Measurements from ENCODE around the gene TASOR2.

Gene TASOR2, protein sequence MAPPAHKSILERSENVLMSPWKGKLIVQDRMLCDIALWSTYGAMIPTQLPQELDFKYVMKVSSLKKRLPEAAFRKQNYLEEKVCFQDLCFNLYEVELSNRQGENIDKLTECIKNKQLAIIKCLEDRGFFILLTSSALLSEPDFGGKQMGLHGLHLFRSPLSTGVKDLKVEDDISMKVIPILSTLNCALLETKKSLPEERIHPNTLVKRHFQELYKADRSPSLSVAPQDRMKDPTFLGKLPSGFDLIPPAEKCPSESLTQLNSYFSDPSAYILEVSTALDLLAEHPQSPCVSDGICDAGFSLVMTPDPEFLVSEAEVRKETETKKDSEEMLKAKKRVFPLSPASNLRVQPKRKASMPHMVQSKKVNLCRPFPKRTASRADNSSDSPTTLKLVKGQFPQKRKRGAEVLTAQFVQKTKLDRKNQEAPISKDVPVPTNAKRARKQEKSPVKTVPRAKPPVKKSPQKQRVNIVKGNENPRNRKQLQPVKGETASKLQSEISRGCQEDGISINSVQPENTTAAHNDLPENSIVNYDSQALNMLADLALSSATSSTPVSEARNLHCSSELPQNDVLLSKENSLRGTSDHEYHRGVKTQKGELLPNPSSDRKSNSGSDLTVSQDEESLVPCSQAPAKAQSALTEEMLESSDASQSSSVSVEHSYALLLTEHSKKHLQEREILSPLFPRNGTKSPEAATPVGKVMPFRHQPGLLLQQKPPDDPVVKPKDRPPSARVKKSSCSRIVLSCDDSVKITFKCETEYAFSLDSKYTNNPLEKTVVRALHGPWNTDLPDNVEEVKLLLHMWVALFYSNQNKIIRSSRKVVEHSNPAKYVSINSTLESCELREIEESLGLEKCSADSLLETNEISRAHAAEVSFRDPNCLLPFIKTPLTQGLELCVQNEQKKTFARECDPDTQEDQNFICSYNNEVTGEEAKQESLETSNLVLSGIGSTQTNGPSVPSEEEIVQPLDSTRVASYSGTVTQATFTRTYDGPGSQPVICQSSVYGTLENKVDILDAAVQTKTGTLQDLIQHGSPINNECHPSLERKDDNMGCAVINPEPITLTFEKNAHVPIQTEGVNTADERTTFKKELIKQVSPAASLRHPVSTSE (N-terminal part only)

GRCh38 chr10:5684318-5684970 lies at the start of gene TASOR2:
Gene TASOR2 (plus strand): TSS chr10:5684838. CDS start chr10:5720643, 35,805 bp downstream.
- H3K4me1 ChIP-seq (ENCODE audit: insufficient read depth, low read length), result peaks cover 15% of the 10 kb centered on the region
- H3K4me3 ChIP-seq (ENCODE audit: low read depth in 1 of 2, low read length in 2 of 2), result peak within 1 kb of the TSS; percentile 64 to 83
- H3K9ac ChIP-seq (ENCODE audit: low read length), result peak within 1 kb of the TSS; percentile 68
- H3K9me3 ChIP-seq (ENCODE audit: low read length), result no peaks in the 10 kb centered on the region
- no peaks in the 10 kb centered on the region for H3K27me3 ChIP-seq (ENCODE audit: control insufficient read depth in 1 of 2, insufficient read depth in 2 of 2, low read length in 2 of 2)
- H3K27ac ChIP-seq (ENCODE audit: low read depth, low read length), result peak within 1 kb of the TSS; percentile 74
- H3K36me3 ChIP-seq (ENCODE audit: insufficient read depth, low read length), result no peaks in the 10 kb centered on the region

- H3K36me3 ChIP-seq (ENCODE audit: insufficient read depth, low read length), result peaks cover 17% of the 10 kb centered on the region
These were observed 49.7 kb upstream of the TASOR2 start for GRCh38 chr10:5634918-5635317.

DNA sequence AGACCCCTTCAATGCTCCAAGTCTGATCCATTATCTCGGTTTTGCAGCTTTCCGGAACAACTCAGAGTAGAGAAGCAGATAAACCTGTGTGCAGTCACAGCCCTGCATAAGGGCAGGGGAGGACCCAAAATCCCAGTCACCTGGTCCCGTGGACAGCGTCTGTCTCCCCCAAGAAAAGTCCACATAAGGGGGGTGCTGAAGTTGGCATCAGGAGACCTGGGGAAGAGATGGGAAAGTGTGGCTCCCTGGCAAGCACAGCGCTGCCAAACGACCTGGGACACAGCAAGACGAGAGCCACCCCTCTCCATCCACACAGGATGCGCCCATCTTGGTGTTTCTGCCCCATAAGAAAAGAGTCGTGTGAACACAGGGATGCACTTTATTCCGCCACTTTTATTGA lies 46.1 kb upstream of the TASOR2 start:
- Histone ChIP-seq H3K27me3 (ENCODE audit: control insufficient read depth in 1 of 2, insufficient read depth in 2 of 2, low read length in 2 of 2) (no peaks in the 10 kb centered on the region), H3K36me3 (ENCODE audit: insufficient read depth, low read length) (peaks cover 34% of the 10 kb centered on the region), H3K9ac (ENCODE audit: low read length) (no peak overlapping the region), H3K9me3 (ENCODE audit: low read length) (no peaks in the 10 kb centered on the region), H3K4me3 (ENCODE audit: low read depth in 1 of 2, low read length in 2 of 2) (no peak overlapping the region), H3K4me1 (ENCODE audit: insufficient read depth, low read length) (no peaks in the 10 kb centered on the region), H3K27ac (ENCODE audit: low read depth, low read length) (no peak overlapping the region)

More at GRCh38 chr10:5634918-5635317, 49.7 kb upstream of the TASOR2 start:
- H3K9ac ChIP-seq (ENCODE audit: low read length), result no peak overlapping the region
- no peaks in the 10 kb centered on the region for H3K27me3 ChIP-seq (ENCODE audit: control insufficient read depth in 1 of 2, insufficient read depth in 2 of 2, low read length in 2 of 2)
- no peak overlapping the region for H3K4me3 ChIP-seq (ENCODE audit: low read depth in 1 of 2, low read length in 2 of 2)
- H3K27ac ChIP-seq (ENCODE audit: low read depth, low read length), result no peak overlapping the region
- no peaks in the 10 kb centered on the region for H3K4me1 ChIP-seq (ENCODE audit: insufficient read depth, low read length)
- no peaks in the 10 kb centered on the region for H3K9me3 ChIP-seq (ENCODE audit: low read length)

DNA sequence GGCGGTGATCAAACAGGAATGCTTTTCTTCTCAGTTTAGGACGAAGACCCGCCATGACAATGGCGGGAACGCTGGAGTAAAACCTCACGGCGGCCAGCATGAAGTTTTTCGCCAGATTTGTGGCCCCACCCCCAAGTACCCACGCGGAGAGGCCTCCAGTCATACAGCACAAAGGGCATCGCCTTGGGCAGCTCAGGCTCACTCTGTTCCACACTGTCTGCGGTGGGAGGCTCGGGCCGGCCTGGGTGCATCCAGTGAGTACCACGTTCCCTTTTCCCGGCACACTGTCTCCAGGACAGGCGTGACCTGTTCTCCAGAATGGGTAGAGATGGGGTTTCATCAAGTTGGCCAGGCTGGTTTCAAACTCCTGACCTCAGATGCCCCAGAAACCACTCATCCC lies 45.6 kb upstream of the TASOR2 start:
- Histone ChIP-seq H3K9ac (ENCODE audit: low read length) (no peak overlapping the region), H3K4me3 (ENCODE audit: low read depth in 1 of 2, low read length in 2 of 2) (no peak overlapping the region), H3K4me1 (ENCODE audit: insufficient read depth, low read length) (no peaks in the 10 kb centered on the region), H3K36me3 (ENCODE audit: insufficient read depth, low read length) (peaks cover 39% of the 10 kb centered on the region), H3K27me3 (ENCODE audit: control insufficient read depth in 1 of 2, insufficient read depth in 2 of 2, low read length in 2 of 2) (no peaks in the 10 kb centered on the region), H3K27ac (ENCODE audit: low read depth, low read length) (no peak overlapping the region), H3K9me3 (ENCODE audit: low read length) (no peaks in the 10 kb centered on the region)

DNA sequence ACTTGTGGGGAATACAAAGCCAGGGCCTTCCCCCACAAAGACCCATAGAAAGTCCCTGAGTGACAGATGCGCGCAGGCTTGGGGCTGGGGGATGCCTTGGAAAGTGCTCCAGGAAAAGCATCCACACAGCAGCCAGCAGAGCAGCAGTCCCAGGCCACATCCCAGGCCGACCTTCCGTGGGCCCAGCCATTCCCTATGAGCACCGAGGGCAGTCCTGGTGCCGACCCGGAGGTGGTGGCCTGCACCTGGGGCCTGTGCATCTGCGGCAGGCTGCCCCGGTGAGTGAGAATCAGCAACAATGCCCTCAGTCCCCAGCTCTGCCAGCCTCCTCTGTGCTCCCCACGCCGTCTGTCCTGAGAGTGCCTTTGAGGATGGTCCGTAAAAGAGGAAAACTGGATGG lies 44.6 kb upstream of the TASOR2 start:
- H3K36me3 ChIP-seq (ENCODE audit: insufficient read depth, low read length), result peaks cover 41% of the 10 kb centered on the region

GRCh38 chr10:5640501-5640900 lies 44.1 kb upstream of the TASOR2 start:
- Histone ChIP-seq H3K27ac (ENCODE audit: low read depth, low read length) (no peak overlapping the region), H3K4me3 (ENCODE audit: low read depth in 1 of 2, low read length in 2 of 2) (no peak overlapping the region), H3K9me3 (ENCODE audit: low read length) (no peaks in the 10 kb centered on the region), H3K36me3 (ENCODE audit: insufficient read depth, low read length) (peaks cover 41% of the 10 kb centered on the region), H3K9ac (ENCODE audit: low read length) (no peak overlapping the region), H3K27me3 (ENCODE audit: control insufficient read depth in 1 of 2, insufficient read depth in 2 of 2, low read length in 2 of 2) (no peaks in the 10 kb centered on the region), H3K4me1 (ENCODE audit: insufficient read depth, low read length) (no peaks in the 10 kb centered on the region)

More for the DNA sequence above, 44.6 kb upstream of the TASOR2 start:
- H3K4me3 ChIP-seq (ENCODE audit: low read depth in 1 of 2, low read length in 2 of 2), result no peak overlapping the region
- H3K27ac ChIP-seq (ENCODE audit: low read depth, low read length), result no peak overlapping the region
- H3K9ac ChIP-seq (ENCODE audit: low read length), result no peak overlapping the region
- H3K4me1 ChIP-seq (ENCODE audit: insufficient read depth, low read length), result no peaks in the 10 kb centered on the region
- H3K27me3 ChIP-seq (ENCODE audit: control insufficient read depth in 1 of 2, insufficient read depth in 2 of 2, low read length in 2 of 2), result no peaks in the 10 kb centered on the region
- no peaks in the 10 kb centered on the region for H3K9me3 ChIP-seq (ENCODE audit: low read length)

DNA sequence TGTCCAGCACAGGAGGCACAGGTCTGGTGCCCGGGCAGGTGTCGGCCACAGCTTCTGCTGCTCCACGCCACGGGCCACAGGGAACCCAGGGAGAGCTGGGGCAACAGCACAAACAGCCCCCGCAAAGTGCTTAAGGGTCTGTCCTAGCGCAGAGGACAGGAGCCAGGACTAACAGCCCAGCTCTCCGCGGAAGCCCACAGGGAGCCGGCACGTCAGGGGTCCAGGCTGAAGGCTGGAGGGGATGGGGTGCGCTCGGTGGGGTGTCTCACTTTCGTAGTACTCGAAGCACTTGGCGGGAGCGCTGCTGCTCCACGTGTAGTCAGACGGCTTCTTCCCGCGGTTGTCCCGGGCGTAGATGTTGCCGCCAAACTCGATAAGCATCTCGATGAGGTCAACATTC lies 43.1 kb upstream of the TASOR2 start:
- H3K9ac ChIP-seq (ENCODE audit: low read length), result no peak overlapping the region
- H3K36me3 ChIP-seq (ENCODE audit: insufficient read depth, low read length), result peaks cover 47% of the 10 kb centered on the region
- no peaks in the 10 kb centered on the region for H3K27me3 ChIP-seq (ENCODE audit: control insufficient read depth in 1 of 2, insufficient read depth in 2 of 2, low read length in 2 of 2)
- no peaks in the 10 kb centered on the region for H3K9me3 ChIP-seq (ENCODE audit: low read length)
- no peaks in the 10 kb centered on the region for H3K4me1 ChIP-seq (ENCODE audit: insufficient read depth, low read length)
- no peak overlapping the region for H3K27ac ChIP-seq (ENCODE audit: low read depth, low read length)
- no peak overlapping the region for H3K4me3 ChIP-seq (ENCODE audit: low read depth in 1 of 2, low read length in 2 of 2)

DNA sequence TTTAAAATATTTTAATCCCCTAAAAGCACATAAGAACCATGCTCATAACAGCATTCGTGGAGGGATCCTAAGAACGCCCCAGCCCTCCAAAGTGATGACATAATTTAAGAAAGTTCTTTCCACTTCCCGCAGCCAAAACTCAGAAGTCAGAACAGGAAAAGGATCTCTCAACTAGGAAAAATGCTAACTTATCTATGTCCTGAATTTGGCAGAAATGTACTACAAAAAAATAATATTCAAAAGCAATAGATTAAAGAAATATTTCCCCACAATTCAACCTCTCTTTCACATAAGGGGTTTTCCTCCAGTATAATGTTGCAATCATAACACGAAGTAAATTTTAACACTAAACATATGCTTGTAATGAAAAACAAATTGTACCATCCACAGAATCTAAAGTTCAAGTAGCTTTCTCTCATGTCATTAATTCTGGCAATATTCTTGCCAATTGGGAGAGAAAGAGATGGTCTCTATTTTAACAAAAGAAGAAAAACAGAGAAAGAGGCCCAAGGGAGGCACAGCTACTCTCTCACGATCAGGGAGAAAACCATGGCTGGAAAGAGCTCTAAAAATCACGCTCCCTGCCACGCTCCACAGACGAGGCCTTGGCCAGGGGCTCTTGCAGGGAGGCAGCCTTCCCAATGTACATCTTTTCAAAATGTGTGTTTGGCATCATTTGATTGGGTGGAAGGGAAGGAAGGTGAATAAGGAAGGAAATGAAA lies 41.1 kb upstream of the TASOR2 start:
- H3K4me3 ChIP-seq (ENCODE audit: low read depth in 1 of 2, low read length in 2 of 2), result no peak overlapping the region
- H3K9ac ChIP-seq (ENCODE audit: low read length), result no peak overlapping the region
- H3K9me3 ChIP-seq (ENCODE audit: low read length), result no peaks in the 10 kb centered on the region
- H3K36me3 ChIP-seq (ENCODE audit: insufficient read depth, low read length), result peaks cover 54% of the 10 kb centered on the region
- H3K27me3 ChIP-seq (ENCODE audit: control insufficient read depth in 1 of 2, insufficient read depth in 2 of 2, low read length in 2 of 2), result no peaks in the 10 kb centered on the region
- peak overlapping the region; percentile 34 for H3K27ac ChIP-seq (ENCODE audit: low read depth, low read length)
- no peaks in the 10 kb centered on the region for H3K4me1 ChIP-seq (ENCODE audit: insufficient read depth, low read length)

DNA sequence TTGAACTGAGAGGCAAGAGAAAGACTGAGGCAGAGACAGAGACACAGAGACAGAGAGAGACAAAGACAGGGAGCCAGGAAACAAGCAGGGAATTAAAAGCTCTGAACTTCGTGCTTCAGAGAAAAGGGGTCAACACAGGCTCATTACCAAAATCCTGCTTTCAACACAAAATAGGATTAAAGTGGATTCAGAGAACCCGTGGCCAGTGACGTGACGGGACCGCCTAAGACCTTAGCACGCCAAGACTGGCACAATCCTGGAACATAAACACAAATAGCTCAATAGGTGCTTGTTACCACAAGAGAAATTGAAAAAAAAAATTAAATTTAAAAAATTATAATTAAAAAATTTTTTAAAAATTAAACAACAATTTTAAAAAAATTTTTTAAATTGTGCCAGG lies 39.7 kb upstream of the TASOR2 start:
- no peak overlapping the region for H3K4me3 ChIP-seq (ENCODE audit: low read depth in 1 of 2, low read length in 2 of 2)
- H3K9ac ChIP-seq (ENCODE audit: low read length), result no peak overlapping the region
- H3K36me3 ChIP-seq (ENCODE audit: insufficient read depth, low read length), result peaks cover 48% of the 10 kb centered on the region
- H3K27ac ChIP-seq (ENCODE audit: low read depth, low read length), result no peak overlapping the region
- H3K27me3 ChIP-seq (ENCODE audit: control insufficient read depth in 1 of 2, insufficient read depth in 2 of 2, low read length in 2 of 2), result no peaks in the 10 kb centered on the region
- H3K9me3 ChIP-seq (ENCODE audit: low read length), result no peaks in the 10 kb centered on the region
- no peaks in the 10 kb centered on the region for H3K4me1 ChIP-seq (ENCODE audit: insufficient read depth, low read length)

DNA sequence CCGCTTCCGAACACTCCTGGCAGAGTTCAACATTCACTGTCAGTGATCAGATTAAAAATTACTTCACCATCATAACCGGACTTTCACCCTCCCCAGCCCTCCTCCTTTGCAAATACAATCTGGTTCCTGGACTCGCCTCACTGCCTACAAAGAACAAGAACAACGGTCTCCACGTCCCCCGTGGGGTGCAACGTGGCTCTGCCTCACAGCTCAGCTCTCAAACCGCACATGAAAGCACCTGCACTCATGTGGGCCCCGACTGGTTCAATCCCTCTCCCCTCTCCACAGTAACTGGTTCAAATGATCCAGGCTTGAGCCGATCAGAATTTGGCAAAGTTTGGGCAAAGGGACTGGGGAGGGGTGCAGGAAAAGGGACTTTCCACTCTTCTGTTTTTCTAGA lies 39.3 kb upstream of the TASOR2 start:
- H3K9ac ChIP-seq (ENCODE audit: low read length), result no peak overlapping the region
- peaks cover 49% of the 10 kb centered on the region for H3K36me3 ChIP-seq (ENCODE audit: insufficient read depth, low read length)
- H3K4me3 ChIP-seq (ENCODE audit: low read depth in 1 of 2, low read length in 2 of 2), result no peak overlapping the region
- no peak overlapping the region for H3K27ac ChIP-seq (ENCODE audit: low read depth, low read length)
- H3K9me3 ChIP-seq (ENCODE audit: low read length), result no peaks in the 10 kb centered on the region
- H3K4me1 ChIP-seq (ENCODE audit: insufficient read depth, low read length), result no peaks in the 10 kb centered on the region
- no peaks in the 10 kb centered on the region for H3K27me3 ChIP-seq (ENCODE audit: control insufficient read depth in 1 of 2, insufficient read depth in 2 of 2, low read length in 2 of 2)
